Nephron progenitor cell (in vitro differentiated cells): Measurements from ENCODE around the gene ULBP1.

Experiments
- DNase-seq: peaks from one replicate; pipeline ENCODE4 v3.0.0; 2021
- H3K27ac Mint-ChIP-seq: 2 replicates; pipeline ENCODE4 v1.8.0; 2021; ENCODE audit warnings: mild to moderate bottlenecking, moderate library complexity, mixed read lengths
- H3K27me3 Mint-ChIP-seq: 2 replicates; pipeline ENCODE4 v1.8.0; 2021; ENCODE audit warnings: mild to moderate bottlenecking, low read depth, mixed read lengths; ENCODE audit not compliant: poor library complexity
- H3K36me3 Mint-ChIP-seq: 2 replicates; pipeline ENCODE4 v1.8.0; 2021; ENCODE audit warnings: low read depth, mixed read lengths
- H3K4me1 Mint-ChIP-seq: 2 replicates; pipeline ENCODE4 v1.8.0; 2021; ENCODE audit warnings: mixed read lengths
- H3K4me3 Mint-ChIP-seq: 2 replicates; pipeline ENCODE4 v1.8.0; 2021; ENCODE audit warnings: mild to moderate bottlenecking, moderate library complexity, mixed read lengths
- H3K9me3 Mint-ChIP-seq: 2 replicates; pipeline ENCODE4 v1.8.0; 2021; ENCODE audit warnings: mild to moderate bottlenecking, moderate library complexity, mixed read lengths
- CTCF ChIP-seq: fragments of 200-600 bp; sonication (generic); IDR thresholded peaks from 2 replicates; pipeline ENCODE4 v1.5.0; 2021; ENCODE audit warnings: antibody characterized with exemption

ULBP1 gene

GRCh38 chr6:149960488-149960887, 3.3 kb upstream of the ULBP1 start:
- no peak overlapping the region for H3K4me3 Mint-ChIP-seq
- peaks cover 100% of the 10 kb centered on the region for H3K27me3 Mint-ChIP-seq
- DNase-seq = no peak
- no peak overlapping the region for H3K27ac Mint-ChIP-seq
- H3K9me3 Mint-ChIP-seq = no peaks in the 10 kb centered on the region
- no peaks in the 10 kb centered on the region for H3K36me3 Mint-ChIP-seq
- no peak for TF ChIP-seq CTCF
- H3K4me1 Mint-ChIP-seq = peaks cover 25% of the 10 kb centered on the region

- DNase-seq = no peak
- H3K27ac Mint-ChIP-seq = no peak overlapping the region
- H3K4me3 Mint-ChIP-seq = no peak overlapping the region
Measured at GRCh38 chr6:149961728-149962425, 1.9 kb upstream of the ULBP1 start.

GRCh38 chr6:149962461-149963211, 1.1 kb upstream of the ULBP1 start:
- Mint-ChIP-seq H3K4me3 (peak overlapping the region; percentile 90), H3K27me3 (peaks cover 100% of the 10 kb centered on the region), H3K4me1 (peaks cover 29% of the 10 kb centered on the region), H3K36me3 (no peaks in the 10 kb centered on the region), H3K9me3 (no peaks in the 10 kb centered on the region), H3K27ac (no peak overlapping the region)
- TF ChIP-seq CTCF = no peak
- no peak for DNase-seq

More at GRCh38 chr6:149961728-149962425, 1.9 kb upstream of the ULBP1 start:
- no peaks in the 10 kb centered on the region for H3K9me3 Mint-ChIP-seq
- peaks cover 29% of the 10 kb centered on the region for H3K4me1 Mint-ChIP-seq
- peaks cover 100% of the 10 kb centered on the region for H3K27me3 Mint-ChIP-seq
- peak; percentile 18 for TF ChIP-seq CTCF
- H3K36me3 Mint-ChIP-seq = no peaks in the 10 kb centered on the region

- no peak for TF ChIP-seq CTCF
- DNase-seq = no peak
- H3K27me3 Mint-ChIP-seq = peaks cover 100% of the 10 kb centered on the region
Measured at GRCh38 chr6:149963212-149963461, 606 bp upstream of the ULBP1 start.

GRCh38 chr6:149964308-149965193, 808 bp downstream of the ULBP1 start:
- H3K9me3 Mint-ChIP-seq = no peaks in the 10 kb centered on the region
- no peak for TF ChIP-seq CTCF
- H3K4me3 Mint-ChIP-seq = peak overlapping the region; percentile 90
- H3K4me1 Mint-ChIP-seq = peaks cover 29% of the 10 kb centered on the region
- peak; percentile 42 for DNase-seq
- H3K27me3 Mint-ChIP-seq = peaks cover 100% of the 10 kb centered on the region
- no peaks in the 10 kb centered on the region for H3K36me3 Mint-ChIP-seq
- H3K27ac Mint-ChIP-seq = no peak overlapping the region

More at GRCh38 chr6:149963212-149963461, 606 bp upstream of the ULBP1 start:
- Mint-ChIP-seq H3K4me3 (peak overlapping the region; percentile 90), H3K9me3 (no peaks in the 10 kb centered on the region), H3K4me1 (peaks cover 29% of the 10 kb centered on the region), H3K27ac (no peak overlapping the region), H3K36me3 (no peaks in the 10 kb centered on the region)
